Measurements from ENCODE around the gene LMO1.

DNA sequence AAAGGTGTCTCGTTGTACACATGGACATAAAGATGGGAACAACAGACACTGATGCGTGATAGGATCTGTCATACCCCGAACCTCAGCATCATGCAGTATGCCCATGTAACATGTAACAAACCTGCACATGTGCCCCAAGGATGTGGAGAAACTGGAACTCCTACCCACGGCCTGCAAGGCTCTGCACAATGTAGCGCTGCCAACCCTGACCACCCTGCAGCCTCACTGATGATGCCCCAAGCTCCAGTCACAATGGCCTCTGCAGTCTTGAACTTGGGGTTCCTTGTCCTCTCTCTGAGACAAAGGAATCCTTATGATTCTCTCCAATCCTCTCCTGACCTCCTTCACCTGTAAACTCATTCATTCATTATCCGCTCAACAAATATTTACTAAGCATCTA is 14.2 kb downstream of the LMO1 start:
- TF ChIP-seq, protein P1, sequence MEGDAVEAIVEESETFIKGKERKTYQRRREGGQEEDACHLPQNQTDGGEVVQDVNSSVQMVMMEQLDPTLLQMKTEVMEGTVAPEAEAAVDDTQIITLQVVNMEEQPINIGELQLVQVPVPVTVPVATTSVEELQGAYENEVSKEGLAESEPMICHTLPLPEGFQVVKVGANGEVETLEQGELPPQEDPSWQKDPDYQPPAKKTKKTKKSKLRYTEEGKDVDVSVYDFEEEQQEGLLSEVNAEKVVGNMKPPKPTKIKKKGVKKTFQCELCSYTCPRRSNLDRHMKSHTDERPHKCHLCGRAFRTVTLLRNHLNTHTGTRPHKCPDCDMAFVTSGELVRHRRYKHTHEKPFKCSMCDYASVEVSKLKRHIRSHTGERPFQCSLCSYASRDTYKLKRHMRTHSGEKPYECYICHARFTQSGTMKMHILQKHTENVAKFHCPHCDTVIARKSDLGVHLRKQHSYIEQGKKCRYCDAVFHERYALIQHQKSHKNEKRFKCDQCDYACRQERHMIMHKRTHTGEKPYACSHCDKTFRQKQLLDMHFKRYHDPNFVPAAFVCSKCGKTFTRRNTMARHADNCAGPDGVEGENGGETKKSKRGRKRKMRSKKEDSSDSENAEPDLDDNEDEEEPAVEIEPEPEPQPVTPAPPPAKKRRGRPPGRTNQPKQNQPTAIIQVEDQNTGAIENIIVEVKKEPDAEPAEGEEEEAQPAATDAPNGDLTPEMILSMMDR (conservative IDR thresholded peaks at IDR 0.05), result no peak
- no peak for TF ChIP-seq ZFX (IDR thresholded peaks at IDR 0.05)

Measured in C4-2B (cell line).